Neural crest cell (in vitro differentiated cells): ENCODE data around the gene RILP. TPM values are rescaled to one million over a fixed set of nuclear protein-coding genes. Genes with fewer than 3 reads are reported as not detected.
A peak's percentile ranks its signal among the peaks of the same experiment; 100 is the strongest.
"Not testable (repeated sequence)": the region's sequence is repeated elsewhere in the genome, so short reads cannot be mapped to it uniquely, and the experiment has no call there.

Experiments used
- DNase-seq: peaks from one replicate; pipeline ENCODE4 v3.0.0; 2021; ENCODE audit warnings: low read depth, mixed read lengths, low spot score
- H3K27ac Mint-ChIP-seq: one replicate; pipeline ENCODE4 v1.8.0; 2021; ENCODE audit warnings: mild to moderate bottlenecking, mixed read lengths; ENCODE audit not compliant: unreplicated experiment
- H3K27me3 Mint-ChIP-seq: 2 replicates; pipeline ENCODE4 v1.8.0; 2021; ENCODE audit warnings: low read depth, mild to moderate bottlenecking, mixed read lengths
- H3K36me3 Mint-ChIP-seq: 2 replicates; pipeline ENCODE4 v1.8.0; 2021; ENCODE audit warnings: low read depth, mild to moderate bottlenecking, mixed read lengths
- H3K4me1 Mint-ChIP-seq: 2 replicates; pipeline ENCODE4 v1.8.0; 2021; ENCODE audit warnings: mixed read lengths
- H3K4me3 Mint-ChIP-seq: one replicate; pipeline ENCODE4 v1.8.0; 2021; ENCODE audit warnings: mild to moderate bottlenecking, mixed read lengths
- H3K9me3 Mint-ChIP-seq: 2 replicates; pipeline ENCODE4 v1.8.0; 2021; ENCODE audit warnings: mixed read lengths
- long read RNA-seq: library from polyadenylated mRNA; unstranded; transcript quantifications from one replicate; pipeline ENCODE4 v2.0.0, GENCODE V29; 2020
- total RNA-seq: library from RNA; stranded (reverse); gene quantifications from 2 replicates; pipeline ENCODE4 v1.2.1, GENCODE V29; 2021
- TF ChIP-seq, protein P1 (sequence below): fragments of 200-600 bp; sonication (generic); conservative IDR thresholded peaks from 2 replicates; pipeline ENCODE4 v1.5.0; 2021; ENCODE audit warnings: antibody characterized with exemption, mild to moderate bottlenecking

RILP gene, protein sequence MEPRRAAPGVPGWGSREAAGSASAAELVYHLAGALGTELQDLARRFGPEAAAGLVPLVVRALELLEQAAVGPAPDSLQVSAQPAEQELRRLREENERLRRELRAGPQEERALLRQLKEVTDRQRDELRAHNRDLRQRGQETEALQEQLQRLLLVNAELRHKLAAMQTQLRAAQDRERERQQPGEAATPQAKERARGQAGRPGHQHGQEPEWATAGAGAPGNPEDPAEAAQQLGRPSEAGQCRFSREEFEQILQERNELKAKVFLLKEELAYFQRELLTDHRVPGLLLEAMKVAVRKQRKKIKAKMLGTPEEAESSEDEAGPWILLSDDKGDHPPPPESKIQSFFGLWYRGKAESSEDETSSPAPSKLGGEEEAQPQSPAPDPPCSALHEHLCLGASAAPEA
- 1.2 and 1.8 TPM in 2 replicates for total RNA-seq
- long read RNA-seq = 0 reads

DNA sequence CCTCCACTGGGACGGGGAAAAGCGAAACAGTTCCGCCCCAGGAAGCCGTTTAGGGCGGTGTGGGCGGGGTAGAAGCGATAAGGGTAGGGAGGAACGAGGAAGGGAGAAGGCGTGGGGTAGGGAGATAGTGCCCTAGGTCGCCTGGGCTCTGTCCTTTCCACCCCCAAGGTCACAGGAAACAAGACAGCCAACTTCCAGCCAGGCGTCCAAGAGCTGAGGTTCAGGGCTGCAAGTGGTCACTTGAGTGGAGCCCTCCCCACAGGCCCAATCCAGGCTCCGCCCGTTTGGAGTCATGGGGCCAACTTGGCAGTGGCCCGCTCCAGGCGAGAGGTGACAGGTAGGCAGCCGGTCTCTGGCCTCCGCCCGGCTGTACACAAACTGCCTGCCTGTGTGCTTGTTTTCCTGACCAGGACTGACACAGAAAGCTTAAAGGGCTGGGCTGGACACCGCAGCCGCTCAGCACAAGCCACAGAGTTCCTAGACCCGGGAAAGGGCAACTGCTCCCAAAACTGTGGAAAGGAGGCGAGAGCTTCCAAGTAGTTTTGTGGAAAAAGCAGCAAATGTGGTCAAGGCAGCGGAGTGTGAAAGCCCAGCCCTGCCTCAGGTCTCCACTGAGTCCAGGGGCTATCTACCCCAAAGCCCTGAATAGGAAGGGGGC, at the start of gene RILP:
Gene RILP (minus strand): TSS at position 23 of the 658 bp plus-strand sequence. CDS start 62 bp downstream, outside the sequence.
- Mint-ChIP-seq H3K27ac (no peak within 1 kb of the TSS), H3K36me3 (peaks cover 13% of the 10 kb centered on the region), H3K4me1 (peaks cover 21% of the 10 kb centered on the region), H3K9me3 (no peaks in the 10 kb centered on the region), H3K27me3 (peaks cover 11% of the 10 kb centered on the region), H3K4me3 (peak within 1 kb of the TSS; percentile 72)
- no peak for DNase-seq
- TF ChIP-seq, protein P1, sequence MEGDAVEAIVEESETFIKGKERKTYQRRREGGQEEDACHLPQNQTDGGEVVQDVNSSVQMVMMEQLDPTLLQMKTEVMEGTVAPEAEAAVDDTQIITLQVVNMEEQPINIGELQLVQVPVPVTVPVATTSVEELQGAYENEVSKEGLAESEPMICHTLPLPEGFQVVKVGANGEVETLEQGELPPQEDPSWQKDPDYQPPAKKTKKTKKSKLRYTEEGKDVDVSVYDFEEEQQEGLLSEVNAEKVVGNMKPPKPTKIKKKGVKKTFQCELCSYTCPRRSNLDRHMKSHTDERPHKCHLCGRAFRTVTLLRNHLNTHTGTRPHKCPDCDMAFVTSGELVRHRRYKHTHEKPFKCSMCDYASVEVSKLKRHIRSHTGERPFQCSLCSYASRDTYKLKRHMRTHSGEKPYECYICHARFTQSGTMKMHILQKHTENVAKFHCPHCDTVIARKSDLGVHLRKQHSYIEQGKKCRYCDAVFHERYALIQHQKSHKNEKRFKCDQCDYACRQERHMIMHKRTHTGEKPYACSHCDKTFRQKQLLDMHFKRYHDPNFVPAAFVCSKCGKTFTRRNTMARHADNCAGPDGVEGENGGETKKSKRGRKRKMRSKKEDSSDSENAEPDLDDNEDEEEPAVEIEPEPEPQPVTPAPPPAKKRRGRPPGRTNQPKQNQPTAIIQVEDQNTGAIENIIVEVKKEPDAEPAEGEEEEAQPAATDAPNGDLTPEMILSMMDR = no peak

DNA sequence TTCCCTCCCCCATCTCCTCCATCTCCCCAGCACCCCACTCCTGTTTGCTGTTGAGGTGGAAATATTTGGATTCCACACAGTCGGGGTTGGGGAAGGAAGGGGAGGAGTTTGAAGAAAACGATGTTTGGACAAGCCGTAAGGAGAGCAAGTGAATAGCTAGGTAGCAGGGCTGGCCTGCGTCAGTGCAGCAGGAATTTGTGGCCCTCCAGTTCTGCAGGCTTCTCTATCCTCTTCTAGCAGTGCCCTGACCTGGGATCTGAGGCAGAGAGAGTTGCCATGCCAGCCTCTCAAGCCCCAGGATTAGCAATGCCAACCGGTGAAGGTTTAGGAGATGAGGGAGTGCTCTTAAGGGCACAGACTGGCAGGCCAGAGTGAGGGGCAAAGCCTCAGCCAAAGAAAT, 48.0 kb upstream of the RILP start:
- TF ChIP-seq, protein P1 = no peak
- Mint-ChIP-seq H3K4me1 (no peaks in the 10 kb centered on the region), H3K9me3 (no peaks in the 10 kb centered on the region), H3K27me3 (no peaks in the 10 kb centered on the region), H3K36me3 (no peaks in the 10 kb centered on the region), H3K27ac (no peak overlapping the region), H3K4me3 (no peak overlapping the region)
- no peak for DNase-seq

DNA sequence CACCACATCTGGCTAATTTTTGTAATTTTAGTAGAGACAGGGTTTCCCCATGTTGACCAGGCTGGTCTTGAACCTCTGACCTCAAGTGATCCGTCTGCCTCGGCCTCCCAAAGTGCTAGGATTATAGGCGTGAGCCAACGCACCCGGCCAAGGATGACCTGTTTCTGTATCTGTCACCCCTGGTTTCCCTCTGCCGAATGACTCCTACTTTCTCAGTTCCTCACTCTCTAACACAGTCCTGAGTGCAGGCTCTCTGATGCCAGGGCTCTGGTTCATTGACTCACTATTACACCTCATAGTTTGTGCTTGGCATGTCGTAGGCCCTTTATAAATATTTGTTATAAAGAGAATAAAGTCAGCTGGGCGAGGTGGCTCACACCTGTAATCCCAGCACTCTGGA, 45.7 kb upstream of the RILP start:
- no peak overlapping the region for H3K27ac Mint-ChIP-seq
- H3K4me1 Mint-ChIP-seq = no peaks in the 10 kb centered on the region
- H3K4me3 Mint-ChIP-seq = no peak overlapping the region
- H3K36me3 Mint-ChIP-seq = peaks cover 6% of the 10 kb centered on the region
- peaks cover 6% of the 10 kb centered on the region for H3K9me3 Mint-ChIP-seq
- H3K27me3 Mint-ChIP-seq = no peaks in the 10 kb centered on the region
- TF ChIP-seq, protein P1 = no peak
- DNase-seq = no peak

DNA sequence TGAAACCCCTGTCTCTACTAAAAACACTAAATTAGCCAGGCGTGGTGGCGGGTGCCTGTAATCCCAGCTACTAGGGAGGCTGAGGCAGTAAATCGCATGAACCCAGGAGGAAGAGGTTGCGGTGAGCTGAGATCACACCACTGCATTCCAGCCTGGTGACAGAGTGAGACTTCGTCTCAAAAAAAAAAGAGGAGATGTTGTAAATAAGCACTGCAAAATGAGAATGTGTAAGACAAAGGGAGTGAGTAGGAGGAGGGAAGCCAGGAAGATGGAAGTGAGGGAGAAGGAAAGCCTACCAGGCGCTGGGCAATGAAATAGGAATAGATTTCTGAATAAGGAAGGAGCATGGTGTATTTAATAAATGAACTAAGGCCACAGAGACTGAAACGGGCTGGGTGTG, 43.7 kb upstream of the RILP start:
- Mint-ChIP-seq H3K36me3 (peaks cover 6% of the 10 kb centered on the region), H3K4me3 (no peak overlapping the region), H3K27ac (no peak overlapping the region)

DNA sequence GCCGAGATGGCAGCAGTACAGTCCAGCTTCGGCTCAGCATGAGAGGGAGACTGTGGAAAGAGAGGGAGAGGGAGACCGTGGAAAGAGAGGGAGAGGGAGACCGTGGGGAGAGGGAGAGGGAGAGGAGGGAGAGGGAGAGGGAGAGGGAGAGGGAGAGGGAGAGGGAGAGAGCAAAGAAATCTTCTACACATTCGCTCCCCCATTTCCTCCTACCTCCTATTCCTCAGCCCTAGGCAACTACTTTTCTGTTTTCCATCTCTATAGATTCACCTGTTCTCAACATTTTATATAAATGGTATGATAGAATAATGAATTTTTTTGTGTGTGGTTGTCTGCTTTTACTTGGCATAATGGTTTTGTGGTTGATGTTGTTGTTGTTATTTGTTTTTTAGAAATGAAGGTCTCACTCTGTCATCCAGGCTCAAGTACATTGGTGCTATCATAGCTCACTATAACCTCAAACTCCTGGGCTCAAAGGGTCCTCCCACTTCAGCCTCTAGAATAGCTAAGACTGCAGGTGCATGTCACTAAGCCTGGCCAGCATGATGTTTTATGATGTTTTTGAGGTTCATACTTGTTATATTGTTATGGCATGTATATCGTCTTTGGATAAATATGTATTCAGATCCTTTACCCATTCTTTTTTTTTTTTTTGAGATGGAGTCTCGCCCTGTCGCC, 41.0 kb upstream of the RILP start:
- Mint-ChIP-seq H3K4me1 (no peaks in the 10 kb centered on the region), H3K9me3 (peaks cover 6% of the 10 kb centered on the region), H3K36me3 (peaks cover 6% of the 10 kb centered on the region), H3K4me3 (no peak overlapping the region), H3K27ac (no peak overlapping the region), H3K27me3 (no peaks in the 10 kb centered on the region)
- no peak for DNase-seq
- TF ChIP-seq, protein P1 = no peak

More for the DNA sequence above, 43.7 kb upstream of the RILP start:
- H3K27me3 Mint-ChIP-seq = no peaks in the 10 kb centered on the region
- TF ChIP-seq, protein P1 = no peak
- no peak for DNase-seq
- no peaks in the 10 kb centered on the region for H3K4me1 Mint-ChIP-seq
- H3K9me3 Mint-ChIP-seq = peaks cover 6% of the 10 kb centered on the region

DNA sequence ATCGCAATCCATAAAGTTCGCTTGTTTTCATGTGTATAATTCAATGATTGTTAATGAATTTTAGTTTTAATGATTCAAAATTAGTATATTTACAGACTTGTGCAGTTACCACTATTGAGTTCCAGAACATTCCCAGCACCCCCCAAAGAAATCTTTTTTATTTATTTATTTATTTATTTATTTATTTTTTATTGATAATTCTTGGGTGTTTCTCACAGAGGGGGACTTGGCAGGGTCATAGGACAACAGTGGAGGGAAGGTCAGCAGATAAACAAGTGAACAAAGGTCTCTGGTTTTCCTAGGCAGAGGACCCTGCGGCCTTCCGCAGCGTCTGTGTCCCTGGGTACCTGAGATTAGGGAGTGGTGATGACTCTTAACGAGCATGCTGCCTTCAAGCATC, 38.7 kb upstream of the RILP start:
- H3K27ac Mint-ChIP-seq, H3K27me3 Mint-ChIP-seq, H3K9me3 Mint-ChIP-seq, DNase-seq: not testable (repeated sequence)
- H3K4me1 Mint-ChIP-seq = peaks cover 17% of the 10 kb centered on the region
- peaks cover 15% of the 10 kb centered on the region for H3K36me3 Mint-ChIP-seq
- H3K4me3 Mint-ChIP-seq = peak overlapping the region; percentile 31
